GM18508 (cell line): ENCODE measurements around the gene PPP6R3.
"Not testable (repeated sequence)": the region's sequence is repeated elsewhere in the genome, so short reads cannot be mapped to it uniquely, and the experiment has no call there.

Experiments used
- ATAC-seq: cut with Tn5 transposase; IDR thresholded peaks from one replicate; pipeline ENCODE4 v1.9.1; 2021; ENCODE audit warnings: moderate number of reproducible peaks; ENCODE audit not compliant: insufficient read depth, unreplicated experiment

The PPP6R3 gene

GRCh38 chr11:68632375-68632774, 171.8 kb downstream of the PPP6R3 start:
- ATAC-seq: not testable (repeated sequence)

- no peak for ATAC-seq
These were observed 172.2 kb downstream of the PPP6R3 start for GRCh38 chr11:68632802-68633201.

GRCh38 chr11:68634606-68635005, 174.1 kb downstream of the PPP6R3 start:
- not testable (repeated sequence) for ATAC-seq

GRCh38 chr11:68635172-68635571, 174.6 kb downstream of the PPP6R3 start:
- ATAC-seq: not testable (repeated sequence)

GRCh38 chr11:68635883-68636282, 175.3 kb downstream of the PPP6R3 start:
- not testable (repeated sequence) for ATAC-seq

GRCh38 chr11:68639322-68639721, 178.8 kb downstream of the PPP6R3 start:
- ATAC-seq: not testable (repeated sequence)

- ATAC-seq: no peak
These were observed 181.3 kb downstream of the PPP6R3 start for GRCh38 chr11:68641880-68642279.

- no peak for ATAC-seq
These were observed 183.0 kb downstream of the PPP6R3 start for GRCh38 chr11:68643585-68643984.

GRCh38 chr11:68646832-68647231, 186.3 kb downstream of the PPP6R3 start:
- no peak for ATAC-seq

GRCh38 chr11:68649851-68650555, 189.5 kb downstream of the PPP6R3 start:
- ATAC-seq: no peak

GRCh38 chr11:68650801-68651200, 190.2 kb downstream of the PPP6R3 start:
- ATAC-seq: no peak

GRCh38 chr11:68651208-68651984, 190.8 kb downstream of the PPP6R3 start:
- no peak for ATAC-seq

- no peak for ATAC-seq
These were observed 191.6 kb downstream of the PPP6R3 start for GRCh38 chr11:68651985-68652682.

GRCh38 chr11:68652683-68653156, 192.2 kb downstream of the PPP6R3 start:
- no peak for ATAC-seq

GRCh38 chr11:68653486-68654430, 193.2 kb downstream of the PPP6R3 start:
- no peak for ATAC-seq

- ATAC-seq: no peak
These were observed 194.4 kb downstream of the PPP6R3 start for GRCh38 chr11:68654978-68655377.

GRCh38 chr11:68655406-68655805, 194.9 kb downstream of the PPP6R3 start:
- ATAC-seq: no peak

- no peak for ATAC-seq
These were observed 195.3 kb downstream of the PPP6R3 start for GRCh38 chr11:68655806-68656205.

- no peak for ATAC-seq
These were observed 196.6 kb downstream of the PPP6R3 start for GRCh38 chr11:68657021-68657780.
